HG02798 (cell line): ENCODE measurements around the gene DAPK1.

Source experiments
- ATAC-seq: cut with Tn5 transposase; IDR thresholded peaks from one replicate; pipeline ENCODE4 v1.9.1; 2021; ENCODE audit warnings: mild to moderate bottlenecking; ENCODE audit not compliant: unreplicated experiment, poor library complexity

Gene DAPK1

GRCh38 chr9:87656485-87656884, 158.8 kb downstream of the DAPK1 start:
- no peak for ATAC-seq

GRCh38 chr9:87657190-87657589, 159.5 kb downstream of the DAPK1 start:
- ATAC-seq, result no peak

GRCh38 chr9:87657893-87658292, 160.2 kb downstream of the DAPK1 start:
- no peak for ATAC-seq

- ATAC-seq, result no peak
Measured at GRCh38 chr9:87658511-87658910, 160.8 kb downstream of the DAPK1 start.

GRCh38 chr9:87659534-87660419, 162.1 kb downstream of the DAPK1 start:
- no peak for ATAC-seq

GRCh38 chr9:87661241-87661640, 163.6 kb downstream of the DAPK1 start:
- no peak for ATAC-seq

GRCh38 chr9:87662808-87663528, 165.3 kb downstream of the DAPK1 start:
- peak; percentile 57 for ATAC-seq

GRCh38 chr9:87663556-87663955, 165.9 kb downstream of the DAPK1 start:
- no peak for ATAC-seq

- no peak for ATAC-seq
Measured at GRCh38 chr9:87664153-87665060, 166.7 kb downstream of the DAPK1 start.

- ATAC-seq, result no peak
Measured at GRCh38 chr9:87665505-87665904, 167.8 kb downstream of the DAPK1 start.

GRCh38 chr9:87667164-87667738, 169.6 kb downstream of the DAPK1 start:
- no peak for ATAC-seq

- no peak for ATAC-seq
Measured at GRCh38 chr9:87668222-87668621, 170.6 kb downstream of the DAPK1 start.

- ATAC-seq, result no peak
Measured at GRCh38 chr9:87668722-87669121, 171.1 kb downstream of the DAPK1 start.

- no peak for ATAC-seq
Measured at GRCh38 chr9:87670572-87671264, 173.1 kb downstream of the DAPK1 start.

- no peak for ATAC-seq
Measured at GRCh38 chr9:87671478-87671877, 173.8 kb downstream of the DAPK1 start.

- no peak for ATAC-seq
Measured at GRCh38 chr9:87671925-87672324, 174.3 kb downstream of the DAPK1 start.

- no peak for ATAC-seq
Measured at GRCh38 chr9:87672586-87672985, 174.9 kb downstream of the DAPK1 start.

- ATAC-seq, result no peak
Measured at GRCh38 chr9:87673446-87674120, 175.9 kb downstream of the DAPK1 start.
